Frontal cortex (tissue), 4 donors: ENCODE data around the gene GPR37. TPM values are rescaled to one million over a fixed set of nuclear protein-coding genes. Genes with fewer than 3 reads are reported as not detected.

Source experiments
- DNase-seq, 2 donors: peaks; one replicate each; pipeline ENCODE4 v3.0.0; 2012; ENCODE audit warnings: low spot score in 2 of 2
- FAIRE-seq: peaks from 2 replicates; lab custom pipeline; 2012; peaks lifted over from hg19 to GRCh38; lab: Jason Lieb, UNC
- total RNA-seq: library from RNA; depleted of rRNA; stranded (reverse); fragments of >200 nt; gene quantifications from one replicate; pipeline ENCODE4 v1.2.3, GENCODE V29; 2014
- donor health status: control.
- donor health status: control.
- donor health status: control.

GPR37 gene
- total RNA-seq, 1 donor from 2014 or later = 39.1 TPM

DNA sequence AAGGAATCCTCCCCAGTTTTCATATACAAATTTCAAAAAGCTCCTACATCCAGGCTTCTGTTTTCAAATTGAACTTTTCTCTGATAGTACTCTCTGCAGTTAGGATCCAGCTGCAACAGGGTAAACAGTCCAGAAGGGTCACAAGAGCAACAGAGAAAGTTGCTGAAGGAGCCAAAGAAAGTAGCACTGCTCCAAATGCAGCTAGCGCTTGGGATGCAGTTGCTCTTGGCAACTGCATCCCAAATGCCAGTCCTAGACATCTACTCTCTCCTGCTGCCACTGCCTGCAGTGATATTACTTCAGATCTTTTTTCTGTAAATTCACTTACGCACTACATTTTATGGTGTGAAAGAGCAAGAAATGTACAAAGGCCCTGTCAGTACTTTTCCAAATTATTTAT lies 14.6 kb downstream of the GPR37 start:
- no peak for FAIRE-seq
- no peak for DNase-seq

DNA sequence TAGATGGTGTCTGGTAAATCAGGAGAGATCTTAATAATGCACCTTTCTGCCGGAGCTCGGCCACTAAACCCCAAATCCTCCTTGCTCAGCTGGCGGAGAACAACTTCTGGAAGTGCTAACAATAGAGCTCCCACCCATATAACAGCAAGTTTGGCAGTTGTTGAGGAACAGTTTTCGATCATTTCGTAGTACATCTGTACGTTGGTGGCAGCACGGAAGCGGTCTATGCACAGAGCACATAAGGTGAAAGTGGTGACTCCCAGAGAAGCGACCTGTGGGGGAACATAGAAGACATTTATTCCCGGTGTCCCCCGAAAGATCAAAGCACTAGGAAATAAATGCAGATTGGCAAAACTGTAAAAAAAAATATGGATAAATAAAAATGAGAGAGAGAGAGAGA lies 18.5 kb downstream of the GPR37 start:
- DNase-seq (no peak), FAIRE-seq (no peak)

DNA sequence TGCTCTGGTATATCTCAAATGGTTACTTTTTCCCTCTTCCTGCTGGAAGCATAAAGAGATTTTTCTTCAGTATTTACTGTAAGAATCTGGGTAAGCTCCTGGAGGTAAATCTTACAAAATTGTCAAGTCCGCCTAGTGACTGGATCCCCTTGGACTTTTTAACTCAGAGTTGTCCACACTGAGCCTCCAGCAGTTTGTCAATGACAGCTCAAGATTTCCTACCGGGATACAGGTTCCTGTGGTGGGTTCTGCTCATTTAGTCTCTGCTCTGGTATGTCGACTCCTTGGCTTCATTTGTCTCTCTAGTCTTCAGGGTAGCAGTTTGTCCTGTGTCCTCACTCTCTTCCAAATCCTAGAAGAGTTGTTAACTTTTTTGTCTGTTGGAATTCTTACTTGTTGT lies 27.0 kb downstream of the GPR37 start:
- FAIRE-seq (no peak), DNase-seq (no peak)

DNA sequence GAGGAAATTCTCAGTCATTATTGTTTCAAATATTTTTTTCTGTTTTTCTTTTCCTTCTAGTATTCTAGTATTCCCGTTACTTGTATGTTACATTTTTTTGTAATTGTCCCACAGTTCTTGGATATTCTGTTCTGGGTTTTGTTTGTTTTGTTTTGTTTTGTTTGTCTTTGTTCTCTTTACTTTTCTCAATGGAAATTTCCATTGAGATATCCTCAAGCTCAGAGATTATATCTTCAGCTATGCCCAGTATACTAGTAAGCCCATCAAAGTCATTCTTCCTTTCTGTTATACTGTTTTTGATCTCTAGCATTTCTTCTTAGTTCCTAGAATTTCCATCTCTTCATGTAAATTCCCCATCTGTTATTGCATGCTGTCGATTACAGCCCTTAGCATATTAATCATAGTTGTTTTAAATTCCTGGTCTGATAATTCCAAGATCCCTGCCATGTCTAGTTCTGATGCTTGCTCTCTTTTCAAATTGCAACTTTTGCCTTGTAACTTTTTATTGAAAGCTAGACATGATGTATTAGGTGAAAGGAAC lies 27.8 kb downstream of the GPR37 start:
- FAIRE-seq (no peak), DNase-seq (no peak)

DNA sequence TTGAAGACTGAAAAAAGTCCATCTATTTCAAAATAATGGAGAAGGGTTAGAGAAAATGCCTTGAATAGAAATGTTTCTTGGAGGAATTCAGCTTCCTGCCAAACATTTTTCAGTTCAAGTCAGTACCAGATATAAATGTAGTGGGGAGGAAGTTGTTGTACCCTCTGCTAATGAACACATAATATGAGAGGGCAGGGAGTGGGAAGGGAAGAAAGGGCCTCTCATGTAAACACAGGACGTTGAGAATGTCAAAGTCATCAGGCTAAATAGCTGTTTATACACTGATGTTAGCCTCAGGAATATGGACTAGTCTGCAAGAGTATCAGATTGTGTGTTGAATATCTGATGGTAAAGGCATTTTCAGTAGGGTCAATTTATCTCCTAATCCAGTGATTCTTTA lies 37.0 kb downstream of the GPR37 start:
- DNase-seq (no peak), FAIRE-seq (no peak)

- DNase-seq = peak in 1 of 2 donors; percentile 8
- FAIRE-seq = peak; percentile 86
These were observed 40.9 kb downstream of the GPR37 start for GRCh38 chr7:124724507-124725192.

GRCh38 chr7:124724079-124724478 lies 41.5 kb downstream of the GPR37 start:
- FAIRE-seq (no peak), DNase-seq (no peak)

GRCh38 chr7:124723012-124723411 lies 42.6 kb downstream of the GPR37 start:
- DNase-seq = no peak
- no peak for FAIRE-seq

- DNase-seq (no peak), FAIRE-seq (no peak)
These were observed 43.3 kb downstream of the GPR37 start for GRCh38 chr7:124722292-124722691.

DNA sequence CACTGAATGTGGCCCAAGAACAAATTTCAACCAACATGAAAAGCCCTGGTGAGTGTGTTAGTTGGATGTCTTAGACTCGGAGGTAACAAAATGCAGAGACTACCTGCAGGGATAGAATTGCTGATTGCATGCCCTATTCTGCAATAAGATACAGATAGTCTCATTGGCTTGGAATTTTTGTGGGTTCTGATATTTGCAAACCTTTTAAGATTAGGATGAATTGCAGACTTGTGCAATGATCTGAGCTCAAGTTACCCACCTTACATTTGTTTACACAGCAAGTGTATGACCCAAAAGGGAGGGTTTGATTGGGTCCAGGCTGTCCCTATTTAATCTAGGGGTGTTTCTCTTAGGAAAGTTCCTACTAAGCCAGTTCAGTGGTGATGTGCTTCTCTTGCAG lies 45.4 kb downstream of the GPR37 start:
- no peak for FAIRE-seq
- no peak for DNase-seq

DNA sequence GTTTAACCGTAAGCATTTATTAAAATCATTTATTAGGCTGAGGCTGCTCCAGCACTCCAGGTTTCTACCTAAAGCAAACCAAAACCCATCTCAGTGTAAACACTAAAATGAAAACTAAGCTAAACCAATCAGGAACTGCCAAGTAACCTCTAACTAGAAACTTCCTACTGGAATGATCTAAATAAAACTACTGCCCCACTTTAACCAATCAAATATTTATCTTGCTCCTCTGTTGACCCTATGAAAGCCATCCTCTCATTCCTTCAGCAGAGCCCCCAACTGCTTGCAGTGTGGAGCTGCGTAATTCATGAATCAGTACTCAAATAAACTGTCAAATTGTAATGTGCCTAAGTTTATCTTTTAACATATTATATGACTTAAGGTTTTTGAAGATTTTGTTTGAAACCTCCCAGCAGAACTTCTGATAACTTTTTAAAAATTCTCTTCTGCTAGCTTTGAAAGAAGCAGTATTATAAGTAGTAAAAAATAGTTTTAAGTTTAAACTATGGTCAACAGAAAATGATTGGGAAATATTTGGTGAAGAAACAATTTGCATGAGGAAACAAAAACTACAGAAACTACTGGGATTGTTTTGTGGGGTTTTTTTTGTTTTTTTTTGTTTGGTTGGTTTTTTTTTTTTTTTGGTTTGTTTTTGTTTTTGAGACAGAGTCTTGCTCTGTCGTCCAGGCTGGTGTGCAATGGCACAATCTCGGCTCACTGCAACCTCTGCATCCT lies 47.4 kb downstream of the GPR37 start:
- DNase-seq (no peak), FAIRE-seq (peak; percentile 42)

- no peak for DNase-seq
- no peak for FAIRE-seq
These were observed 48.7 kb downstream of the GPR37 start for GRCh38 chr7:124716894-124717293.

GRCh38 chr7:124713086-124713485 lies 52.5 kb downstream of the GPR37 start:
- DNase-seq = no peak
- no peak for FAIRE-seq

GRCh38 chr7:124712017-124712416 lies 53.6 kb downstream of the GPR37 start:
- DNase-seq (no peak), FAIRE-seq (no peak)

GRCh38 chr7:124702385-124702784 lies 63.2 kb downstream of the GPR37 start:
- no peak for DNase-seq
- no peak for FAIRE-seq

- DNase-seq = no peak
- peak; percentile 15 for FAIRE-seq
These were observed 63.6 kb downstream of the GPR37 start for GRCh38 chr7:124701955-124702354.

GRCh38 chr7:124700655-124701054 lies 64.9 kb downstream of the GPR37 start:
- FAIRE-seq (no peak), DNase-seq (no peak)

DNA sequence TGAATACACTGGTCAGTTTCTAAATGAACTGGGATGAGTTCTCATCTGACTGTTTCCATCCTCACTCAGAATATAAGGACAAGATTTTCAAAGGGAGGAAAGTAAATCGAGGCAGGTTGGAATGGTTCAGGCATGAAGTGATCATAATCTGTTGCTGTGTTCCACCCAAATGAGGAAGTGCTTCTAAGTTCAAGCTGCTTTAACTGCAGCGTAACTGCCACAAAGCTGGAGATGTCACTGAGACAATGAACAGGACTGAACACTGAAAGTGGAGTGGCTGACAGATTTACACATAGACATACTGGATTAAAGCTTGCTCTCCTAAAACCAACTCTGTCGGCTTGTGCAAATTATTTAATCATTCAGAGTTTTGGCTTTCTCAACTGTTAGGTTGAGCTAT lies 66.6 kb downstream of the GPR37 start:
- DNase-seq (no peak), FAIRE-seq (no peak)

- DNase-seq (no peak), FAIRE-seq (no peak)
These were observed 67.8 kb downstream of the GPR37 start for GRCh38 chr7:124697746-124698145.
